22Rv1 (cell line): ENCODE results near the gene SPDYC.
A peak's percentile ranks its signal among the peaks of the same experiment; 100 is the strongest.

Experiments
- H3K27ac ChIP-seq: fragments of 450-650 bp; 2 replicates; pipeline ENCODE4 v1.5.1; 2017
- CTCF ChIP-seq: fragments of 450-650 bp; IDR thresholded peaks from 2 replicates; pipeline ENCODE4 v1.5.1; 2017; ENCODE audit warnings: mild to moderate bottlenecking
- ZFX ChIP-seq: fragments of 450-650 bp; IDR thresholded peaks from 2 replicates; pipeline ENCODE4 v1.6.1; 2017; ENCODE audit warnings: antibody characterized with exemption, borderline replicate concordance

Gene SPDYC

GRCh38 chr11:65131895-65132237, 38.2 kb upstream of the SPDYC start:
- TF ChIP-seq CTCF (no peak), ZFX (no peak)
- no peak overlapping the region for H3K27ac ChIP-seq

GRCh38 chr11:65132238-65132987, 37.6 kb upstream of the SPDYC start:
- no peak for TF ChIP-seq CTCF
- TF ChIP-seq ZFX: no peak
- H3K27ac ChIP-seq: peak overlapping the region; percentile 98

- peak overlapping the region; percentile 98 for H3K27ac ChIP-seq
- no peak for TF ChIP-seq CTCF
- TF ChIP-seq ZFX: no peak
These were observed 36.9 kb upstream of the SPDYC start for GRCh38 chr11:65132988-65133700.

- TF ChIP-seq ZFX: no peak
- no peak for TF ChIP-seq CTCF
- peak overlapping the region; percentile 98 for H3K27ac ChIP-seq
These were observed 36.3 kb upstream of the SPDYC start for GRCh38 chr11:65133724-65134123.

GRCh38 chr11:65134240-65134951, 35.6 kb upstream of the SPDYC start, which contains the start of gene SYVN1:
Gene SYVN1, minus strand, starts transcription at chr11:65134519. Its CDS starts 918 bp downstream, at chr11:65133601.
- no peak for TF ChIP-seq CTCF
- TF ChIP-seq ZFX: no peak
- peak within 1 kb of the TSS; percentile 98 for H3K27ac ChIP-seq

- TF ChIP-seq ZFX (no peak), CTCF (no peak)
- H3K27ac ChIP-seq: peak overlapping the region; percentile 98
These were observed 34.9 kb upstream of the SPDYC start for GRCh38 chr11:65134952-65135632.
